Activated CD4-positive, alpha-beta T cell treated with anti-CD3 and anti-CD28 coated beads, Interleukin-2, amount 50 U/mL, for 16 hours (primary cell): ENCODE measurements around the gene HCST.
"Not testable (repeated sequence)": the region's sequence is repeated elsewhere in the genome, so short reads cannot be mapped to it uniquely, and the experiment has no call there.

Source experiments
- DNase-seq: peaks from one replicate; pipeline ENCODE4 v3.0.0-alpha.2; 2020

Gene HCST

DNA sequence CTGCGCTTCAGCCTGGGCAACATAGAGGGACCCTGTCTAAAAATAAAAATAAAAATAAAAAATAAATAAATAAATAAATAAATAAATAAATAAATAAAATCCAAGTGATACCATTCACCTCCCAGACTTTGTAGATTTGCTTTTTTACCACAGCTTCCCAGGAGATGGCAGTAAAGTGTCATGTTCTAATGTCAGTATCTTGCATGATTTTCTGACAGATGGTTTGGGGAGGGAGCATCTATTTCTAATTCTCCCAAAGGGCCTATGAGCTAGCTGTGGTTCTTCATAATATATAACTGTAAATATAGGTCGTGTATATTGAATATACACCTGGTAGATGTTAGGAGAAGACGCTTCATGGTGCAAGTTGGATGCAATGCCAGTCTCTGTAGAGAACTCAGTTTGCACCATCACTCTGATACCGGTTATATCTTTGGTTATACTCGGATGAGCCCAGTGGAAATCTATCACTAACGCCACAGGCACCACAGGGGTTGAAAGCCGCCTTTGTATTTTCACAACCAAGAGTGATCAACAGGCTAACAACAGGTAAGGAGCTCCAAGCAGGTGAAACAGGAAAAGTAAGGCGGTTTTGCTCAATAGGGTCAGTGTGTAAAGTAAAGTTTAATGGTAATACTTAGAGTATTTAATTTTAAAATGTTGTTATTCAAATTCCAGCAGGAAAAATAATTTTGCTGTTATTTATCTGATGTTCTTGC, 20.1 kb upstream of the HCST start:
- DNase-seq, result peak; percentile 68

- no peak for DNase-seq
Observed at GRCh38 chr19:35883882-35884281, 18.4 kb upstream of the HCST start.

DNA sequence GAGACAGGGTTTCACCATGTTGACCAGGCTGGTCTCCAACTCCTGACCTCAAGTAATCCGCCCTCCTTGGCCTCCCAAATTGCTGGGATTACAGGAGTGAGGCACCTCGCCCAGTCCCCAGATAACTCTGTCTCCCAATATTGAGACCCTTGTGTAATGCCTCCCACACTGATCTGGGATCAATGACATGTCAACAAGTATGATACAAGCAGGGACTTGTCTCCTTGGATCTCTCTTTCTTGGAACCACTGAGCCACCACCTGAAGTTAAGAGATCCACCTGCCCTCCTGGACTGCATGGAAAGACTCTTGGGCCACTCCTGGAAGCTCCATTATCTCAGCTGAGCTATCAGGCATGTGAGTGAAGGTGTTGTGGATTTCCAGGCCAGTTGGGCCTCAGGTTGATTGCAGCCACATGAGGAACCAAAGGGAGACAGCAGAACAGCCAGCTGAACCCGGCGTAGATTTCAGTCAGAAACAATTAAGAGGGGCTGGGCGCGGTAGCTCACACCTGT, 17.0 kb upstream of the HCST start:
- DNase-seq, result no peak

- DNase-seq, result no peak
Observed at GRCh38 chr19:35885904-35886303, 16.4 kb upstream of the HCST start.

DNA sequence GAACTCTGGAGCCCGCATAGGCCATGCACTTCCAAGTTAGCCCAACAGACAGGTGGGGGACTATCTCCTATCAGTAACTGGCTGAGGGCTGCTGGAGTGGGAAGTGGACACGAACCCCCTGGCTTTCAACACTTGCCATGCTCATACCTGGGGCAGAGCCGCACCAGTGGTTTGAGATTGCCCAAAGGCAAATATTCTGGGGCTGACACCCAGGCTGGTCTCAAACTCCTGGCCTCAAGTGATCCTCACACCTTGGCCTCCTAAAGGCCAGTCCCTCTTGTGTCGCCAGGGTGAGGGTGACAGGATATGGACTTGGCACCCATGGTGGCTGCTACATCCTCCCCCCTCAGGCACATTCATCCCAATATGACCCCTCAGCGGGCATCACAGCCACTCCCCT, 15.1 kb upstream of the HCST start:
- DNase-seq, result no peak

- no peak for DNase-seq
Observed at GRCh38 chr19:35888398-35888797, 13.9 kb upstream of the HCST start.

DNA sequence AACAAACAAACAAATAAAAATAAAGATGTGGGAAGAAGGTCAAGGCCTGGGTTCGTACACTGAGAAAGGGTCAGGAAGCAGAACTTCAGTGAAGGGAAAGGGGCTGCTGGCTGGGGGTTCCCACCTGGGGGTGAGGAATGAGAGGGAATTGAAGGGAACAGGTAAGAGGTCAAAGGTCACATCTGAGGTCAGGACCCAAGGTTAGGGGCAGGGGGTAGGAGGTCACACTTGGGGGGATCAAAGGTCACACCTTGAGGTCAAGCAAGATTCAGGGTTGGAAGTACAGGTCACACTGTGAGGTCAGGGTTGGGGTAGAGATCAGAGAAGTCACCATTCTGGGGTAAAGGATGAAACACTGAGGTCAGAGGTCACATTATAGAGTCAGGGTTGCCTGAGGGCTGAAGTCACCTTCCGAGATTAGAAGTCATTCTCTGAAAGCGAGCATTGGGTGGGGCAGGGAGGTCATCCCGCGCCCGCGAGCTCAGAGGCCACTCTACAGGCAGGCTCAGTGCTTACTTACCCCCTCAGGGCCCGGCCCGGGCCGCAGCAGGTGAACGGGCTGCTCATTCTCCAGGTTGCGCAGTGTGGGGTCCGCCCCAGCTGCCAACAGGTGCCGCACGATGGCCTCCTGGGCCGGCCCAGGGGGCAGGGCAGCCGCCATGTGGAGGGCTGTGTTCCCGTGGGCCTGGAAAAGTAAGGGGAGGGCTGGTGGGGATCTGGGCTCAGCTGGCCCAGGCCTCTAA, 12.8 kb upstream of the HCST start:
- no peak for DNase-seq

GRCh38 chr19:35890113-35890650, 12.1 kb upstream of the HCST start:
- DNase-seq, result no peak

DNA sequence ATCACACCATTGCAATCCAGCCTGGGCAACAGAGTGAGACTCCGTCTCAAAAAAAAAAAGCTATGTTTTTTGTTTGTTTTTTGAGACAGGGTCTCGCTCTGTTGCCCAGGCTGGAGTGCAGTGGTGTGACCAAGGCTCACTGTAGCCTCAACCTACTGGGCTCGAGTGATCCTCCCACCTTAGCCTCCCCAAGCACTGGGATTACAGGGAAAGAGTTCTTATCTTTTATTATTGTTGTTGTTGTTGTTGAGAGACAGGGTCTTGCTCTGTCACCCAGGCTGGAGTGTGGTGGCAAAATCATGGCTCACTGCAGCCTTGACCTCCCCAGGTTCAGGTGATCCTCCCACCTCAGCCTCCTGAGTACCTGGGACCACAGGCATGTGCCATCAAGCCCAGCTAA, 10.5 kb upstream of the HCST start:
- DNase-seq, result not testable (repeated sequence)

- DNase-seq, result no peak
Observed at GRCh38 chr19:35894342-35894741, 8.0 kb upstream of the HCST start.

DNA sequence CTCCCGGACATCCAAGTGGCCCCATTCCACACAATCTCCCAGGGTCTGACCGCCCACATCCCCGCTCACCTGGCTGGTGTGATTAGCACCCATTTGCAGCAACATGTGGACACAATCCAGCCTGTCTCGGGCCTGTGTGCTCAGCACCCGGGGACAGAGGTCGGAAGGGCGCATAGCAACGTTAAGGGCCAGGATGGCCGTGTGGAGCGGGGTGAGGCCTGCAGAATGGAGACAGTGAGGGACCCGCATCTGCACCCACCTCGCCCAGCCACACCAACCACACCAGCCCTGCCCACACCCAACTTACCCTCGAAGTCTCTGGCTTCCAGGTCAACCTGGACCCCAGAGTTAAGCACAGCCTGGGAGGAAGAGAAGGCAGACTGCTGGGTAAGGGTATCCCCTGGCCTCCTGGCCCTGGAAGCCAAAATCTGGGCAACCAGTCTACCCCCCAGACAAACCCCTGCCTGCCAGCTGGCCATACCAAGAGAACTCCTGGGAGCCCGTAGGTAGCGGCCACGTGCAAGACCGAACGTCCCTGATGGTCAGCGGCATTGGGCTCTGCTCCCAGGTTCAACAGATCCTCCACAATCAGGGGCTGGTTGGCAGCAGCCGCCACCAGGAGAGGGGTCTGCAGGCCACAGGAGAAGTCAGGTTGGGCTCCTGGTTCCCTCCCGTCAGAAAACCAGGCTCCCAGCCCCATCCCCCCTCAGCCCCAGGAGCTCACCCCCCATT, 6.3 kb upstream of the HCST start:
- no peak for DNase-seq

GRCh38 chr19:35896643-35897040, 5.7 kb upstream of the HCST start:
- DNase-seq, result no peak

DNA sequence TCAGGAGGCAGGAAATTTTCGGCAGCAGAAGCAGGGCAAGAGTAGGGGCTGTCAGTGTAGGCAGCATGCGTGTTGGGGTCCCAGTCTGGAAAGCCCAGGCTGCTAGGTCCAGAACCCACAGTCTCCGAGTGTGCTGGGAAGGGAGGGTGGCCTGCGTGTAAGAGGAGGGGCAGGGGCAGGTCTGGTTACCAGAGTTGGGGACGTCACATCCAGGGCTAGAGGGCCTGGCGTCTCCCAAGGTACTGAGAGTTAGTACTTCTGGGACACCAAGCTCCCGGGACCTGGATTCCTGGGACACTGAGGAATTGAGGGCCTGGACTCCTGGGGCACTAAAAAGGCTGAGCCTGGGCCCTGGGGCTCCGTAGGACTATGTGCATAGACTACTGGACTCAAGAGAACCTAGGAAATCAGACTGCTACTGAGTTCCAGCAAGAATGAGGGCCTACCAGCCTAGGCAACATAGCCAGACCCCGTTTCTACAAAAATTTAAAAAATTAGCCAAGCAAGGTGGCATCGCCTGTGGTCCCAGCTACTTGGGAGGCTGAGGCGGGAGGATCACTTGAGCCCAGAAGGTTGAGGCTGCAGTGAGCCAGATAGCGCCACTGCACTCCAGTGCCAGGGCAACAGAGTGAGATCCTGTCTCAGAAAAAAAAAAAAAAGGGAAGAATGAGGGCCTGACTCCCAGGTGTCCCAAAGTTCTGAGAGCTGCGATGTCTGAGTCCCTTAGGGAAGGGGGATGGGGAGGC, 4.5 kb upstream of the HCST start:
- no peak for DNase-seq

DNA sequence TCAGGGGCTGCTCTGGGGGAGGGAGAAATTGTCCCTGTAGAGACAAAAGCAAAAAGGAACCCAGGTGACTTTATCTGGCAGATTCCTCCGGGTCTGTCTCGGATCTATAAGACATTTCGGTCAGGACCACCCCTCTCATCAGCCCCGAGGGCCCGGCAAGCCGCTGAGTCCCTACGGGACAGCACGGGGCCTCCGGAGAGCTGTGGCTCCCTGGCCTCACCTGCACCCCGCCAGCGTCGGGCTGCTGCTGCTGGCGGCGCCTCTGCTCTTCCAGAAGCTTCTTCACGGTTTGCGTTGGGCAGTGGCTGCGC, 3.9 kb upstream of the HCST start:
- DNase-seq, result no peak

- DNase-seq, result peak; percentile 90
Observed at GRCh38 chr19:35899547-35900214, 2.6 kb upstream of the HCST start.

GRCh38 chr19:35901055-35901644, 1.2 kb upstream of the HCST start:
- no peak for DNase-seq

DNA sequence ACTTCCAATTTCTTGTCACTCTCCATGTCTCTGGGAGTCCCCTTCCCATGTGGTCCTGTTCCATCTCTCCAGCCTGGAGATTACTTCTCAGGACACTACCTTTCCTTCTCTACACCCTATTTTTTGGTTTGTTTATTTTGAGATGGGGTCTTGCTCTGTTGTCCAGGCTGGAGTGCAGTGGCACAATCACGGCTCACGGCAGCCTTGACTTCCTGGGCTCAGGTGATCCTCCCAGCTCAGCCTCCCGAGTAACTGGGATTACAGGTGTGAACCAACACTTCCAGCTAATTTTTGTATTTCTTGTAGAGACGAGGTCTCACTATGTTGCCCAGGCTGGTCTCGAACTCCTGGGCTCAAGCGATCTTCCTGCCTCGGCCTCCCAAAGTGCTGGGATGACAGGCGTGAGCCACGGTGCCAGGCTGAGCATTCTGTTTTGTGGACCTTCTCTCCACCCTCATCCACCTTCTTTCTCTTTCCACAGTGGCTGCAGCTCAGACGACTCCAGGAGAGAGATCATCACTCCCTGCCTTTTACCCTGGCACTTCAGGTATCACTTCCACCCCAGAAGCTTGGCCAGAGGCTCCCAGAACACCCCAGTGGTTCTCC, 644 bp downstream of the HCST start:
- no peak for DNase-seq

- DNase-seq, result peak; percentile 95
Observed at GRCh38 chr19:35903550-35904179, 1.3 kb downstream of the HCST start.

DNA sequence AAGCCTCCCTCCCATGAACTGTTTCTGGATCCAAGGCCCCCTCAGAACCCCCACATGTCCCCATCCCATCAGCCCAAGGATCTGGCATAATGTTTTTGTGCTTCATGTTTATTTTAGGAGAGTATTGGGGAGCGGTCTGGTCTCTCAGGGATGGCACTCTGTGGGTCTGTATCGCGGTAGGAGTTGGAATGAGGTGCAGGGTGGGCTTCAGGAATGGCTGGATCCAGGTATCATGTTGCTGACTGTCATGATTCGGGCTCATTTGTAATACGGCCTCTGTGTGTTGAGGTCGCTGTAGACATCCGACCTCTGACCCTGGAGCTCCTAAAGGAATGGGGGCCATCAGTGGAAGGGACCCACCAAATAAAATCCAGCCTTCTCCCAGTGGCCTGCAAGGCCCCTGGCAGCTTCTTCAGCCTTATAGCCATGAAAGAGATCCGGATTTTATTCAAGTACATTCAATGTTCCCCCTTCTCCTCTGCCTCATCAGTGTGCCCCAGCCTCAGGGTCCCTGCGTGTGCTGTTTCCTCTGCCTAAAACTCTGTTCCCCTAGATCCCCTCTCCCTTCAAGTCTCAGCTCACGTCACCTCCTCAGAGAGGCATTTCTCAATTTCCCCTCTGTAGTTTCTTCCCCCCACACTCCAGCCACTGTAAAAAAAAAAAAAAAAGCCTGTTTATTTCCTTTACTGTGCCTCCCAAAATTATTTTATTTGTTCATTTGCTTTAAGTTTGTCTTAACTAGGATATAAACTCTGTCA, 2.2 kb downstream of the HCST start:
- DNase-seq, result no peak

DNA sequence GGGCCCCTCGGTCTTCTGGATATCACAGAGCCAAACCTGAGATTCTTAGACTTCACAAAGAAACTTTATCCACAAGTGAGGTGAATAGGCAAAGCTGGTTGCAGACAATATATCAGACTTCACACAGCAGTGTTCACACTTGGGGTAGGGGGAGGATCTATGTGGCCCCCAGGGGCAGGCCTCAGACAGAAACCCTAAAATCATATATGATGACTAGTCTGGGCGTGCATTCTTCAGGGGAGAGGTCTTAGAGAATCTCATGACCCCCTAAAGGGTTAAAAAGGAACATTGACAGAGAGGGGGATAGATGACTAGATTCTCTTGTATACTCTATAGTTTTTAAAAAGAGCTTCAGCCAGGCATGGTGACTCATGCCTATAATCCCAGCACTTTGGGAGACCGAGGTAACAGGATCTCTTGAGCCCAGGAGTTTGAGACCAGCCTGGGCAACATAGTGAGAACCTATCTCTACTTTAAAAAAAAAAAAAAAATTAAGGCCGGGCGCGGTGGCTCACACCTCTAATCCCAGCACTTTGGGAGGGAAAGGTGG, 2.9 kb downstream of the HCST start:
- DNase-seq, result no peak
